GM19452 (cell line): ENCODE measurements around the gene CHODL.

Source experiments
- ATAC-seq: cut with Tn5 transposase; IDR thresholded peaks from one replicate; pipeline ENCODE4 v1.9.1; 2021; ENCODE audit not compliant: unreplicated experiment

CHODL gene, protein sequence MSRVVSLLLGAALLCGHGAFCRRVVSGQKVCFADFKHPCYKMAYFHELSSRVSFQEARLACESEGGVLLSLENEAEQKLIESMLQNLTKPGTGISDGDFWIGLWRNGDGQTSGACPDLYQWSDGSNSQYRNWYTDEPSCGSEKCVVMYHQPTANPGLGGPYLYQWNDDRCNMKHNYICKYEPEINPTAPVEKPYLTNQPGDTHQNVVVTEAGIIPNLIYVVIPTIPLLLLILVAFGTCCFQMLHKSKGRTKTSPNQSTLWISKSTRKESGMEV

DNA sequence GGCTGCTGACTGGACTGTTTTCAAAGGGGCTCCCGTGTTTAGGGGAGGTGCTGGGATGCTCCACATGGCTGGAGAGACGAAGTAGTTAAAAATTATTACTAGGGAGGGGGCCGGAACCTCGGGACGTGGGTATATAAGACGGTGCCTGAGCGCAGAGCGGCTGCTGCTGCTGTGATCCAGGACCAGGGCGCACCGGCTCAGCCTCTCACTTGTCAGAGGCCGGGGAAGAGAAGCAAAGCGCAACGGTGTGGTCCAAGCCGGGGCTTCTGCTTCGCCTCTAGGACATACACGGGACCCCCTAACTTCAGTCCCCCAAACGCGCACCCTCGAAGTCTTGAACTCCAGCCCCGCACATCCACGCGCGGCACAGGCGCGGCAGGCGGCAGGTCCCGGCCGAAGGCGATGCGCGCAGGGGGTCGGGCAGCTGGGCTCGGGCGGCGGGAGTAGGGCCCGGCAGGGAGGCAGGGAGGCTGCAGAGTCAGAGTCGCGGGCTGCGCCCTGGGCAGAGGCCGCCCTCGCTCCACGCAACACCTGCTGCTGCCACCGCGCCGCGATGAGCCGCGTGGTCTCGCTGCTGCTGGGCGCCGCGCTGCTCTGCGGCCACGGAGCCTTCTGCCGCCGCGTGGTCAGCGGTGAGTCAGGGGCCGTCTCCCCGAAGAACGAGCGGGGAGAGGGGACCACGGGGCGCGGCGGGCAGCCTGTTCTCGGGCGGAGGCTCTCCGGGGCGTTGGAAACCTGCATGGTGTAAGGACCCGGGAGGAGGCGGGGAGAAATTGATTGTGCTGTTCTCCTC lies at the start of gene CHODL:
TSS of gene CHODL (plus strand) at position 163 of the 793 bp plus-strand sequence. CDS start at position 554, 391 bp downstream.
- no peak for ATAC-seq

DNA sequence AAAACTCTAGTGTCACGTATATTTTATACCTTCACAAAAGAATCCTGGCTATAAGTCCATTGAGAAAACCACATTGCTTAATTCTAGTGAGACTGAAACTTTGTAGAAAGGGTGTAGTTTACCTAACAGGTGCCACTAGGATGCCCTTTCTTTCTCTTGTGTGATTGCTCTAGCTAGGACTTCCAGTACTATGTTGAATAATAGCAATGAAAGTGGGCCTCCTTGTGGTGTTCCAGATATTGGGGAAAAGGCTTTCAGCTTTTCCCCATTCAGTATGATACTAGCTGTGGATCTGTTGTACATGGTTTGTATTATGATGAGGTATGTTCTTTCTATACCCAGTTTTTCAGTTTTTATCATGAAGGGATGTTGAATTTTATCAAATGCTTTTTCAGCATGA lies 39.7 kb upstream of the CHODL start:
- ATAC-seq: no peak

DNA sequence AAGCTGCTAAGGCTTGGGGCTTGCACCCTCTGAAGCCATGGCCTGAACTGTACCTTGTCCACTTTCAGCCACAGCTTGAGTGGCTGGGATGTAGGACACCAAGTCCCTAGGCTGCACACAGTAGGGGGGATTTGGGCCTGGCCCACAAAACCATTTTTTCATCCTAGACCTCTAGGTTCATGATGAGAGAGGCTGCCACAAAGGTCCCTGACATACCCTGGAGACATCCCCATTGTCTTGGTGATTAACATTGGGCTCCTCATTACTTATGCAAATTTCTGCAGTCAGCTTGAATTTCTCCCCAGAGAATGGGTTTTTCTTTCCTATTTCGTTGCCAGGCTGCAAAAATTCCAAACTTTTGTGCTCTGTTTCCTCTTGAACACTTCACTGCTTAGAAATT lies 26.3 kb upstream of the CHODL start:
- no peak for ATAC-seq

DNA sequence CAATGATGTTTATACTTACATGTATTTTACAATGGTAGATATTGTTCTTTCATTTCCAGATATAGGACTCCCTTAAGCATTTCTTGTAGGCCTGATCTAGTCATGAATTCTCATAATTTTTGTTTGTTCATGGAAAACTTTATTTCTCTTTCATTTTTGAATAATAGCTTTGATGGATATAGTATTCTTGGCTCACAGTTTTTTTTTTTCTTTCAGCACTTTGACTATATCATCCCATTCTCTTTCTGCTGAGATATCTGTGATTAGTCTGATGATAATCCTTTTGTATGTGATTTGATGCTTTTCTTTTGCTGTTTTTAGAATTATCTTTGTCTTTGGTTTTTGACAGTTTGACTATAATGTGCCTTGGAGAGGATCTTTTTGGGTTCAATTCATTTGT lies 24.1 kb upstream of the CHODL start:
- no peak for ATAC-seq

DNA sequence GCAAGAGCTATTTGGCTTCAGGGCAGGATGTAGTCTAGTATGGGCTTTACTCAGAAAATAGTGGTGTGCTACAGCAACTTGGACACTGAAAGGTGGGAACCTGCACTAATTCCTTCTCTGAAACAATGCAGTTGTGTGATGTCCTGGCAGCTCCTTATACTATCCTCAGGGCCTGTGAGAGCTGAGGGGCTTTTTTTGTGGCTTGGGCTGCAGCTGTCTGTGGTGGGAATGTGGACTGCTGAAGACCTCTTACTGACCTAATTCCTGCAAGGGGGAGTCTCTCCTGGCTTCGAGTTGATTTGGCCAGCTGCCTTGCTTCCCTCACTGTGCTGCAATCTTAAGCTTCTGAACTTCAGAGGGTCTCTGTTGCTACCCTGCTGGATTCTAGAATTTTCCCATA lies 22.3 kb upstream of the CHODL start:
- ATAC-seq: no peak

DNA sequence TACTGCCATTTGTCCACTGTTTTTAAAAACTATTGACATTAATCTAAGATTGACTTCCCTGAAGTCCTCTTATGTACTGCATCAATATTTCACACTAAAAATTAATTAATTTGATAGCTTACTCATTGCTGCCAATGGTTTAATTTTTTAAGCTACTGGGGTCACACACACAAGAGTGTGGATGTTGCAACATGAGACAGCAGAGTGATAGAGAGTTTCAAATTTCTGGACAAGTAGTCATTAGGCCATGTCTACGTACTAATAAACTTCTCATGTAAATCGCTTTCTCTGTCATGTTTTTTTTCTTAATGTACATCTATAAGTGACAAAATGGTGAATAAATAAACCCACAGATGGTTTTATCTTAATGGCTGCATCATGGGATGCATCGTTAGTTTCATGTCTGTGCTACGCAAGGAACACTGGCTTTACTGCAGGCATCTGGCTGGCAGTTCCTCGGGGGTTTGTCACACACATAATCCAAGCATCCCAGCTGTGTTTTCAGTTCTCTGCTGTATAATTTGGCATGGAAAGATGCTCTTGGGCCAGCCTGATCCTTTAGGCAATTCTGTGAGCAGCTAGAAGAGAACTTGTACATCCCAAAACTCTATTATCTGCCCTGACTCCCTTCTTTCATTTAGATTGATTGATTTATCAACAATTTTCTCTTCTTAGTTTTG lies 16.4 kb upstream of the CHODL start:
- ATAC-seq: no peak

DNA sequence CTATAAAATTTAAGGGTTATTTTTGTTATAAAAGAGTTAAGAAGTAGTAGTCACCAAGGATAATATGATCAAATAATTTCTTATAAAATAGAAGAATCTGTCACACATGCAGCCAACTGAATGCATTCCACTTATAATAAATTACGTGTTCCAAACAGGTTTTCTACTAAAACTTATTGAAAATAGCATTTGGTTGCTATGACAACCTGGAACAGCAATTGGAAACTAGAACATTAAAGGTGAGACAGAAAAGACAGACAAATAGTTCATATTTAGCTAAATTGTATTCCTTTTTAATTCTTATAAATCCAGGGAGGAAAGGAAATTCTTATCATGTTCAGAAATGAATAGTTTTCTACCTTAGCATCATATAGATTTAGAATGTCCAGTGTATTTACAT lies 9.1 kb upstream of the CHODL start:
- no peak for ATAC-seq

DNA sequence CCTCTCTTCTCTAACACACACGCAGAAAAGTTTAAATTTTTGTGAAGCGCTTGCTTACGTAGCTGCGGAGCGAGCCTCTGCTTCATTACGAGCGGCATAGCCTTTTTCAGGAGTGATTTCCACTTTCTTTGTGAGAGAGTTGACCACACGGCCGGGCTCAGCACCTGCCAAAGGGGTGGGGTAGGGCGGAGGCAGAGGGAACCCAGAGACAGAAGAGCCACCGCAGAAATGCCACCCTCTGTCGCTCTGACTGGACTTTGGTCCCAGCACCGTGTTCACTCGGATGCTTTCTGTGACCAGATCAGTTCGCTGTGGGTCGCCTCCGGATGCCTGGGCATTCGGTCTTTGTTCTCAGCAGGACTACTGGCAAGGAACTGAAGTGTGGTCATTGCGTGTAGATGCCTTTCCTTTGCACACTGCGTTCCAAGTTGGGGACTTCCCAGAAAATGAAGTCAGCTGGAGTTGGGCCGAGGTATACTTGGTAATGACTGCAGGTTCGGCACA lies 883 bp downstream of the CHODL start:
- ATAC-seq: no peak

DNA sequence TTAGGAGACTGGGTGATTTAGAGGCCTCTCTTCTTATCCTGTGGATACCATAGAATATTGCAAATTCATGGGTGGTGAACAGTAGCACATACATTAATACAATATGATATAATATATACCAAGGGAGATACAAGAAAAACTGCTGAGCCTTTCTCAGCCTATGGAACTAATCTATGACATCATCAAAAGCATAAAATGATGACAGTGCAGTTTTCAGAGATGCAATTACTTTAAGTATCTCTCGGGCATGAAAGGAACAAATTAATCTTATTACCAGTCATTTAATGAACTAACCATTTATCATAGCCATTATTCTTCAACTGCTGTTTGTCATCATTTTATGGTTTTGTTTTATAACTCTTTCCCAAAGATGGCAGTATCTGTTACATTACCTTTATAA lies 3.5 kb downstream of the CHODL start:
- ATAC-seq: no peak

DNA sequence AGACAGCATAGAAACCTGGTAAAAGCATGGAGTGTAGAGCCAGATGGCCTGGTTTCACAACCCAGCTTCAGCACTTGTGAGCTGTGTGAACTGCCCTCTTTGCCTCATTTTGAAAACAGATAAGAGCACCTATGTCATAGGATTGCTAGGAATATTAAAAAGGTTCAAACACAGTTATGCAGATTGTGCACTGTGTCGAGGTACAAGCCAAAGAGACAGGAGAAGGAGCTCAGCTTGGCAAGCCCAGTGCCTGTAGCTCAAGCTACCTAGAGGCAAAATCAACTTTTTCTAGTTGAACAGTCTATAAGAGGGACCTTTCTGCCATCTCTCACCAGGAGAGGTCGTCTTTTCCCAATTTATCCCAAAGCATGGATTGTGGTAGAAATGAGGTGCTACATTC lies 5.0 kb downstream of the CHODL start:
- no peak for ATAC-seq

DNA sequence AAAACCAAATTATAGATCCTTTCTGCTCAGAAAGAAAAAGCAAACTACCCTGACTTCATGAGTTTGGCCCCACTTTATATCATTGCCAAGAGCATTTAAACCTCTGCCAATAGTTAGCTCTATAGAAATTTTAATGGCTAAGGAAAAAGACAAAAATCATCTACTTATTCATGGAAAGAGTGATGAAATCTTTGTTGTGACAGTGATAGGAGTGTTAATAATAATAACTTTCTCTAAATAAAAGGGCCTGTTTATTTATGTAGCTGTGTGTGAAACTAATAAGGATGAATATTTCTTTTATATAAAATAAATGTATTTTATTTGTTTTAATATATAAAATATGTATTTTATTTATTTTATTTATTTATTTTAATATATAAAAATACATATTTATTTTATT lies 6.4 kb downstream of the CHODL start:
- no peak for ATAC-seq

DNA sequence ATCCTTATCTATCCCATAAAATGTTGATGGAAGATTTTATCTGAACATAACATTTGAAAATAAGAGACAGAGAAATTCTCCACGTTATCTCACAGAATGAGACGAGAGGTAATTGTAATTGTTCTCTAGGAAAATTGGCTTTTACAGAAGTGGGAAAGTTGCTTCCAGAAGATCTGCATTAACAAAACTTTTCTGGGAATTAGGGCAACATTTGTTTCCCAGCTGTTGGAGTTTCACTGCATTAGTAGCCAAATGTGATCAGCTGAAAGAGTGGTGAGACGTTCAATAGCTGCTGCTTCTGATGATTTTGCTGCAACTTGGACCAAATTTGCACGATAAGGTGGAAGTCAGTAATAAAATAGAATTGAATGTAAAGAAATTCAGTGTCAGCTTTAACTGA lies 7.6 kb downstream of the CHODL start:
- ATAC-seq: no peak

DNA sequence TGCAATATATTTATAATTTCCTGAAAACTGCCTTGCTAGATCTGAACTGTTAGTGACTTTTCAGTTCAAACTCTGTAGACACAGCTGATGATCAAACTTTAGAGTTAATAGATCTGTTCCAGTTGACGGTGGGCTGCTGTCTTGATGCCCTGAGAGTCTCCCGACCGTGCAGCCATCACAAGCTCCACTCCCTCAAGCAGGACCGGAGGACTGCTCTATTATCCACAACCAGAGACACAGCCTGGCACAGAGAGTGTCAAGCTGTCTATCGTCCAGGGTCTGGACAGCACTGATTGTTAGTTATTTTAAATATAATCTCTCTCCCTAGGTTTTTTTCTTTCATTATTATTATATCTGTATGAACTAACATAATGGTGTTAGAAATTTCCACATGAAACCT lies 8.0 kb downstream of the CHODL start:
- ATAC-seq: no peak

DNA sequence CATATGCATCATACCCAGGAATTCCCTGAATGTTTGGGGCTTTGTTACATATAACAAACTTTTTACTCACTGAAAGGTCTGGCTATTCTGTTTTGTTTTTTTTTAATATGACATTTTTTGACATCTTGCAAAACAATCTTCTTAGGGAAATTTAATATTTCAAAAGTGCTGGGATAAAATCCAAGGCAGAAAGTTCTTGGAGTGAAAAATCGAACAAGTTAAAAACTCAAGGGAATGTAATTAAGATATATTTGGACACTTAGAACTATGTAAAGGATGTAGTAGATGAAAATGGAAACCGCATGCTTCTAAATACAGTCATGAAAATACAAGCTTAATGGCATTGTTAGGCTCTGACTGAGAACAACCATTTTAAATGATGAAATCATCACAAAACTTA lies 8.6 kb downstream of the CHODL start:
- ATAC-seq: no peak

DNA sequence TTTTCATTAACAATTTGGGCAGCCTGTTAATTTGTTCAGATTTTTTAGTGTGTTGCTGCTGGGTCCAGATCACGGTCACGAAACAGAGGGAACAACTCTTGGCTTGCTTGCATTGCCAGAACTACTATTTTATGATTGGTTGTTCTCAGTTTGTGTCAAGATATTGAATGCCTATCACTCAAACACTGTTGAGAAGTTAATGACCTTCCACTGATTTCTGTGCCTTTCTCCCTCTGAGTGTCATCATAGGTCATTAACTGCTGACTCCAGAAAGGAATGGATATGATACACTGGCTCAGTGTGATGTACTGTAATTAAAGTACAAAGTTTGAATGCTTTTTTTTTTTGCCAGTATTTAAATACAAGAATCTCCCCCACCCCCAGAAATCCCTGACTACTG lies 9.2 kb downstream of the CHODL start:
- no peak for ATAC-seq

DNA sequence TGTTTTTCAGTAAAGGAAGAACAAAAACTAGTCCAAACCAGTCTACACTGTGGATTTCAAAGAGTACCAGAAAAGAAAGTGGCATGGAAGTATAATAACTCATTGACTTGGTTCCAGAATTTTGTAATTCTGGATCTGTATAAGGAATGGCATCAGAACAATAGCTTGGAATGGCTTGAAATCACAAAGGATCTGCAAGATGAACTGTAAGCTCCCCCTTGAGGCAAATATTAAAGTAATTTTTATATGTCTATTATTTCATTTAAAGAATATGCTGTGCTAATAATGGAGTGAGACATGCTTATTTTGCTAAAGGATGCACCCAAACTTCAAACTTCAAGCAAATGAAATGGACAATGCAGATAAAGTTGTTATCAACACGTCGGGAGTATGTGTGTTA lies 21.3 kb downstream of the CHODL start:
- ATAC-seq: no peak

DNA sequence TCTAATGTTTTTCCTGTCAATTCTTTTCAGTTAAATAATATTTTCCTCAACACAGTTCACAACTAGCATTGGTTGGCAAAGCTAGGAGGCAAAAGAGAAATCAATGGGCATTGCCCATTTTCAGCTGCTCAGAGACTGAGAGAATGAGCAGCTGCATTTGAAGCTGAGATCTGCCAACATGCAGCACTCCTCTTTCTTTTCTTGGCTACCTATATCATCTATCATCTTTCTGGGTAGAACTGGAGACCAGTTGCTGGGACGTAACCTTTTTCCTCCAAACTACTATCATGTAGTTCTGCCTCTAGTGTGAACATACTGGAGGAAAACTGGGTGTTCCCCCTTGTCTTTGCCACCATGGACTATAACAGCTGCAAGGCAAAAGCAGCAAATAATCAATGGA lies 22.9 kb downstream of the CHODL start:
- ATAC-seq: no peak

DNA sequence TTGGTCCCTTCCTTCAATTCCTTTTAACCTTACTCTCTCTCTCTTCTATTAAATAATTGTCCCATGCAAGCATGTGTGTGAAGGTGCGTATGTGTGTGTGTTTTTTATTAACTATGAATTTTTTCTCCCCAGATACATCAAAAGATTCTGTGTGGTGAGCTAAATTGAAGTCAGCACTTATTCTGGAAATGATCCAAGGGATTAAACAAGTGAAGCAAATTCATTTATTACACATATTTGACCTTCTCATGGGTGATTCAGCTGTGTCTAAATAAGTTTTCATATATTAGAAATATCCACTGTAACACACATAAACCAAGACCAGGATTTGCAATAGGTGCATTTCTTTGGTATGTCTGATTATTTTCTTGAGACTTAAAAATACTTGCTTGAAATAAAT lies 24.3 kb downstream of the CHODL start:
- ATAC-seq: no peak

DNA sequence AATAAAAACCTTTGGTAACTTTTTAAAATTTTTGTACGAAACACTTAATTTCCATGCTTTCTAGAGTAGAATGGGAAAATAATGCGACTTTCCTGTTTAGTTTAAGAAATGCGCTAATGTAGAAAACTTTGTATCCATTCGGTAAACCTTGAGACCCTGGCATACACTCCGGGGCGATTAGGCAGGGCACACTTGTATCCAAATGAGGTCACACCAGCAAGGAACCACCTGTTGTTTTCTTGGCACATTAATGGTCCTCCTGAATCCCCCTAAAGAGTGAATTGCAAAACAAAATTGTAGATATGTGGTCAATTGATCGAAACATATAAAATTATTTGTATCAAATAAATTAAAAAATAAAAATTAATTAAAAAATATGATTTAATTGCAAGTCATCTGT lies 25.2 kb downstream of the CHODL start:
- no peak for ATAC-seq

DNA sequence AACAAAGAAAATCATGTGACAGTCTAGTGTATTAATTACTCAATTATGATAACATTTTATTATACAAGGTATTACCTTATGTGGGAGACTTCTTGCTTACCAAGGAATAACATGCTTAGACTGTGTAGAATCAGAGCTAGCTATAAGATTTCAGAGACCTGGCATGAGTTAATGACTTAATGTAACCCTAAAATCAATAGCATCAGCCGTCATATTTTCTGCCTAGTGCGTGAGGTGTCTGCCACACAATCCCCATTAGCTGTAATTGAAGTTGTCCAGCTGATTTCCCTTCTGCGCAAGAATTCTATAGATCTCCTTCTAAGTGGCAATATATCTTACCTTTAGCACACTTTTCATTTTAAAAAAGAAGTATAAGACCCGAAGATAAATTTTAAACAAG lies 28.8 kb downstream of the CHODL start:
- ATAC-seq: no peak

DNA sequence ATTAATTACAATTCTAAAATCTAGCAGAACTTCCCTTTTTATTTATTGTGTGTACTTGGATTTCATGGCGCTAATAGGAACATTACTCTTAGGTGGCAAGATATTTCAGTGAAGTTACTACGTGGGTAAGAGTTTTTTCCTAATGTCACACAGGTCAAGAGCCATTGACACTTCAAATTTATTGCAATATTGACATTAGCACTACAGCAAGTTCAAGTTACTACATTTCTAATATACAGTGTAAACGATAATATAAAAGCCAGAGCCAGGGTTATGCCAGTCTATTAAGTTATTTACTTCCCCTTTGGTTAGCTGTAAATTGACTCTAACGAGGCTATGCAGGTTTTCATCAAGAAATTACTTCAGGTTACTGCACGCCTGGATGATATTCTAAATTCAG lies 29.7 kb downstream of the CHODL start:
- no peak for ATAC-seq

DNA sequence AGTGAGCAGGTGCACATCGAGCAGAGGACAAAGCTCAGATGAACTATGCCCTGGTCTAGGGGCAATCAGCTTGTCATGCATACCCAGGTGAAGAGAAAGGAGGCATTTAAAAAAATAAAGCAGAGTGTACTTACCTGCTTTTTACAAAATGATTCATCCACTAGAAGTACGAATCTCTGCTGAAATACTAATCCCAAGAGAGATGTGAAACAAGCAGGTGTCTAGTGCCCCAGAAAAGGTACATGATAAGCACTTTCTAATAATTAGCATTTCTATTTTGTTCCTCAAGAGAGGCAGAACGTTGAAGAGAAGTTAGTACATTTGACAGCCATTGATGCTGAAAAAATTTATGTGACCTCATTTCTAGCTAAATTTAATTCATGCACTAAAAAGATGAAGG lies 31.1 kb downstream of the CHODL start:
- ATAC-seq: no peak
